IMR-90 (cell line): Measurements from ENCODE around the gene TRMO. TPM values are rescaled to one million over a fixed set of nuclear protein-coding genes. Genes with fewer than 3 reads are reported as not detected.

Experiments
- ATAC-seq: fragments of 200-7000 bp; cut with Tn5 transposase; 2 replicates; pipeline ENCODE4 v1.9.1; 2020; ENCODE audit warnings: low read depth, mild to moderate bottlenecking, moderate library complexity
- BruUV-seq: library from RNA; stranded (reverse); fragments of 400-500 nt; replicated peaks from 2 replicates; lab custom pipeline; 2021; lab: Mats Ljungman, UMichigan
- CTCF ChIA-PET: fragments of 300-600 bp; formaldehyde crosslinking; extraction: SDS; loops from one replicate; lab custom pipeline; 2021; ENCODE audit warnings: antibody characterized with exemption; lab: Yijun Ruan, JAX
- POLR2A ChIA-PET: fragments of 300-600 bp; sonication (Branson Sonifier 250); formaldehyde crosslinking; loops from one replicate; lab custom pipeline; 2022; ENCODE audit warnings: antibody characterized with exemption; ENCODE audit not compliant: unreplicated experiment; lab: Charles Lee
- DNase-seq: peaks from one replicate; pipeline ENCODE4 v3.0.0; 2013
- H2AFZ ChIP-seq: replicated peaks from 2 replicates; pipeline ENCODE3; 2013; ENCODE audit warnings: low read length, mild to moderate bottlenecking; ENCODE audit not compliant: poor library complexity
- H2AK5ac ChIP-seq: 2 replicates; pipeline ENCODE4 v1.6.1; 2013; ENCODE audit warnings: low read depth, low read length, inconsistent platforms
- H2AK9ac ChIP-seq: replicated peaks from 2 replicates; pipeline ENCODE3; 2013; ENCODE audit warnings: mild to moderate bottlenecking, low read depth, low read length, moderate library complexity; ENCODE audit not compliant: poor library complexity
- H2BK120ac ChIP-seq: 2 replicates; pipeline ENCODE4 v1.6.1; 2013; ENCODE audit warnings: low read depth, low read length, inconsistent platforms
- H2BK15ac ChIP-seq: 3 replicates; pipeline ENCODE4 v1.6.1; 2013; ENCODE audit warnings: low read depth, low read length, inconsistent platforms
- H2BK20ac ChIP-seq: 2 replicates; pipeline ENCODE4 v1.6.1; 2013; ENCODE audit warnings: low read depth, mild to moderate bottlenecking, inconsistent platforms, low read length, moderate library complexity
- H2BK5ac ChIP-seq: 2 replicates; pipeline ENCODE4 v1.6.1; 2013; ENCODE audit warnings: mild to moderate bottlenecking, low read depth, low read length, inconsistent platforms; ENCODE audit not compliant: poor library complexity, severe bottlenecking
- H3K14ac ChIP-seq: replicated peaks from 2 replicates; pipeline ENCODE4 v1.6.1; 2013; ENCODE audit warnings: low read depth, low read length, inconsistent platforms
- H3K18ac ChIP-seq: 2 replicates; pipeline ENCODE4 v1.6.1; 2013; ENCODE audit warnings: low read depth, low read length, control low read depth
- H3K23ac ChIP-seq: 2 replicates; pipeline ENCODE4 v1.6.1; 2013; ENCODE audit warnings: low read depth, low read length, inconsistent platforms
- H3K27ac ChIP-seq: 2 replicates; pipeline ENCODE4 v1.5.1; 2013; ENCODE audit warnings: mild to moderate bottlenecking, control low read depth, low read length; ENCODE audit not compliant: insufficient read depth
- H3K27me3 ChIP-seq: 2 replicates; pipeline ENCODE4 v1.6.1; 2013; ENCODE audit warnings: low read length; ENCODE audit not compliant: control insufficient read depth, insufficient read depth
- H3K36me3 ChIP-seq: 2 replicates; pipeline ENCODE4 v1.6.1; 2013; ENCODE audit warnings: low read length, mixed read lengths; ENCODE audit not compliant: control insufficient read depth, insufficient read depth
- H3K4ac ChIP-seq: 2 replicates; pipeline ENCODE4 v1.6.1; 2013; ENCODE audit warnings: low read depth, low read length, inconsistent platforms
- H3K4me1 ChIP-seq: 2 replicates; pipeline ENCODE4 v1.6.1; 2013; ENCODE audit warnings: low read length, mixed read lengths; ENCODE audit not compliant: control insufficient read depth, insufficient read depth
- H3K4me2 ChIP-seq: 2 replicates; pipeline ENCODE4 v1.6.1; 2013; ENCODE audit warnings: low read depth, mild to moderate bottlenecking, control low read depth, low read length, moderate library complexity
- H3K4me3 ChIP-seq: 2 replicates; pipeline ENCODE4 v1.5.1; 2013; ENCODE audit warnings: low read depth, mild to moderate bottlenecking, control low read depth, low read length, moderate library complexity; ENCODE audit not compliant: insufficient read depth
- H3K56ac ChIP-seq: 2 replicates; pipeline ENCODE4 v1.6.1; 2013; ENCODE audit warnings: low read length, inconsistent platforms; ENCODE audit not compliant: insufficient read depth; ENCODE audit errors: extremely low read depth
- H3K79me1 ChIP-seq, 2 experiments: 2 replicates each; pipeline ENCODE4 v1.6.1; 2013; ENCODE audit warnings: low read length in 2 of 2, inconsistent platforms in 1 of 2, low read depth in 1 of 2
- H3K9ac ChIP-seq: 2 replicates; pipeline ENCODE4 v1.6.1; 2013; ENCODE audit warnings: low read depth, low read length, control low read depth
- H3K9me1 ChIP-seq: 2 replicates; pipeline ENCODE4 v1.6.1; 2013; ENCODE audit warnings: low read length, inconsistent platforms; ENCODE audit not compliant: insufficient read depth
- H3K9me3 ChIP-seq: 2 replicates; pipeline ENCODE4 v1.6.1; 2013; ENCODE audit warnings: low read length; ENCODE audit not compliant: control insufficient read depth, insufficient read depth
- H4K20me1 ChIP-seq: 2 replicates; pipeline ENCODE4 v1.6.1; 2013; ENCODE audit warnings: low read length, inconsistent platforms; ENCODE audit not compliant: insufficient read depth
- H4K5ac ChIP-seq: 2 replicates; pipeline ENCODE4 v1.6.1; 2013; ENCODE audit warnings: mild to moderate bottlenecking, low read depth, low read length, control low read depth
- H4K8ac ChIP-seq, 2 experiments: 2 replicates each; pipeline ENCODE4 v1.6.1; 2013; ENCODE audit warnings: low read depth in 2 of 2, low read length in 2 of 2, control low read depth in 1 of 2, inconsistent platforms in 1 of 2
- H4K91ac ChIP-seq: 2 replicates; pipeline ENCODE4 v1.6.1; 2013; ENCODE audit warnings: low read depth, low read length, inconsistent platforms; ENCODE audit not compliant: insufficient read depth
- BHLHE40 ChIP-seq: fragments of 150-350 bp; IDR thresholded peaks from 2 replicates; pipeline ENCODE4 v1.6.1; 2016; ENCODE audit warnings: mild to moderate bottlenecking, low read depth, low read length
- CEBPB ChIP-seq: IDR thresholded peaks from 2 replicates; pipeline ENCODE4 v1.6.1; 2012; ENCODE audit warnings: low read depth, low read length, improper control_type of control experiment
- CHD1 ChIP-seq: IDR thresholded peaks from 2 replicates; pipeline ENCODE4 v1.6.1; 2012; ENCODE audit warnings: low read depth, low read length, improper control_type of control experiment
- CTCF ChIP-seq: conservative IDR thresholded peaks from 2 replicates; pipeline ENCODE4 v1.5.1; 2012; ENCODE audit warnings: mild to moderate bottlenecking, low read depth, low read length, improper control_type of control experiment
- FOS ChIP-seq: fragments of 150-350 bp; IDR thresholded peaks from 2 replicates; pipeline ENCODE4 v1.6.1; 2016; ENCODE audit warnings: low read depth, low read length
- MAFK ChIP-seq: IDR thresholded peaks from 2 replicates; pipeline ENCODE4 v1.6.1; 2012; ENCODE audit warnings: low read depth, low read length, improper control_type of control experiment
- MAZ ChIP-seq: IDR thresholded peaks from 2 replicates; pipeline ENCODE4 v1.6.1; 2012; ENCODE audit warnings: low read depth, mild to moderate bottlenecking, low read length, improper control_type of control experiment, moderate library complexity, borderline replicate concordance
- MXI1 ChIP-seq: IDR thresholded peaks from 2 replicates; pipeline ENCODE4 v1.6.1; 2012; ENCODE audit warnings: low read depth, mild to moderate bottlenecking, low read length, moderate library complexity, borderline replicate concordance
- NFE2L2 ChIP-seq: fragments of 150-350 bp; IDR thresholded peaks from 2 replicates; pipeline ENCODE4 v1.6.1; 2016; ENCODE audit warnings: low read depth, mild to moderate bottlenecking, low read length
- RAD21 ChIP-seq: IDR thresholded peaks from 2 replicates; pipeline ENCODE4 v1.6.1; 2012; ENCODE audit warnings: low read length, improper control_type of control experiment
- RCOR1 ChIP-seq: IDR thresholded peaks from 2 replicates; pipeline ENCODE4 v1.6.1; 2012; ENCODE audit warnings: mild to moderate bottlenecking, low read length, improper control_type of control experiment; ENCODE audit not compliant: insufficient replicate concordance
- RFX5 ChIP-seq: IDR thresholded peaks from 2 replicates; pipeline ENCODE4 v1.8.0; 2012; ENCODE audit warnings: low read depth, mild to moderate bottlenecking, low read length, moderate library complexity
- SMC3 ChIP-seq: fragments of 150-350 bp; IDR thresholded peaks from 2 replicates; pipeline ENCODE4 v1.6.1; 2016; ENCODE audit warnings: low read depth, mild to moderate bottlenecking, antibody characterized with exemption, low read length, moderate library complexity
- USF2 ChIP-seq: fragments of 150-350 bp; IDR thresholded peaks from 2 replicates; pipeline ENCODE4 v1.6.1; 2017; ENCODE audit warnings: mild to moderate bottlenecking, antibody characterized with exemption, low read length, low read depth
- WGBS, 2 experiments: methylation state at CpG; one replicate each; pipeline versions ENCODE4 v1.1.5 to v1.1.7; 2013; ENCODE audit warnings: missing lambda C conversion rate in 2 of 2; ENCODE audit not compliant: insufficient read length in 1 of 2; ENCODE audit errors: extremely low coverage in 2 of 2; 5-methylcytosine and 5-hydroxymethylcytosine counted together
- dilution Hi-C: fragments of 300-500 bp; cut with HindIII; formaldehyde crosslinking; loops from one replicate; pipeline ENCODE4 v1.14.3; 2018; ENCODE audit warnings: low sequenced_read_pairs; ENCODE audit not compliant: unreplicated experiment
- in situ Hi-C: fragments of 300-500 bp; cut with MboI; formaldehyde crosslinking; loops from 3 replicates; pipeline ENCODE4 v1.14.3; 2019; ENCODE audit warnings: low sequenced_read_pairs, inconsistent platforms, mixed read lengths
- intact Hi-C: fragments of 100-400 bp; cut with micrococcal nuclease; formaldehyde crosslinking; loops from 2 replicates; pipeline ENCODE4 v1.10.0; 2022
- polyA plus RNA-seq, 3 experiments: library from polyadenylated mRNA; depleted of rRNA; stranded (reverse); fragments of >200 nt; gene quantifications; 2 replicates each; pipeline ENCODE4 v1.2.3, GENCODE V29; 2012; ENCODE audit warnings: low replicate concordance in 1 of 3
- total RNA-seq: library from RNA; depleted of rRNA; stranded (reverse); fragments of >200 nt; gene quantifications from 2 replicates; pipeline ENCODE4 v1.2.3, GENCODE V29; 2012

TRMO gene
- total and polyA plus RNA-seq, 2 of the 4 experiments (the other 2 are of a cell fraction) = 10.2 to 19.9 TPM

GRCh38 chr9:97880336-97880735 is 42.0 kb downstream of the TRMO start:
- Histone ChIP-seq H3K4ac (no peak overlapping the region), H4K5ac (no peak overlapping the region), H2BK20ac (no peak overlapping the region), H4K91ac (no peak overlapping the region), H3K4me2 (no peak overlapping the region), H3K4me3 (no peak overlapping the region), H3K79me1 (no peaks in the 10 kb centered on the region), H3K9me3 (no peaks in the 10 kb centered on the region), H3K18ac (no peak overlapping the region), H4K8ac (no peak overlapping the region), H3K4me1 (peaks cover 3% of the 10 kb centered on the region; the same call in 1 of the 2 replicates), H2AK5ac (no peak overlapping the region), H2BK15ac (no peak overlapping the region), H2AFZ (no peak overlapping the region), H3K27me3 (no peaks in the 10 kb centered on the region; the same call in 1 of the 2 replicates), H3K9ac (no peak overlapping the region), H3K23ac (no peak overlapping the region), H2AK9ac (no peak overlapping the region), H4K20me1 (peaks cover 4% of the 10 kb centered on the region; the same call in 1 of the 2 replicates), H2BK120ac (no peak overlapping the region), H3K9me1 (peaks cover 4% of the 10 kb centered on the region; the same call in 1 of the 2 replicates), H3K14ac (no peak overlapping the region), H3K27ac (no peak overlapping the region), H2BK5ac (no peak overlapping the region), H3K36me3 (no peaks in the 10 kb centered on the region), H3K56ac (no peak overlapping the region)
- DNase-seq (peak; percentile 34), ATAC-seq (no peak)
- dilution Hi-C loops (no loop called here), in situ Hi-C loops (no loop called here), intact Hi-C loops (no loop called here)
- ChIA-PET POLR2A (no interaction called here), CTCF (interaction anchor here (0.6 to 1.7 kb wide), 2 partner anchors 10 to 131 kb away, joined by 4 to 6 read pairs; no protein-coding TSS in a partner anchor)
- TF ChIP-seq CHD1 = no peak
- TF ChIP-seq RAD21 = no peak
- no peak for TF ChIP-seq BHLHE40
- no peak for TF ChIP-seq NFE2L2
- TF ChIP-seq FOS = no peak
- TF ChIP-seq CEBPB = no peak
- TF ChIP-seq MXI1 = no peak
- TF ChIP-seq RFX5 = no peak
- TF ChIP-seq MAZ = no peak
- TF ChIP-seq MAFK = no peak
- TF ChIP-seq RCOR1 = no peak
- TF ChIP-seq CTCF = no peak
- no peak for TF ChIP-seq USF2
- no peak for TF ChIP-seq SMC3
- BruUV-seq = no TSS peak
- 50% methylated on average over 1 of the region's 4 CpGs; no CpG with 5 or more reads in 1 of the 2 experiments for WGBS, 2 experiments
